Body of pancreas (tissue), 4 donors: ENCODE results near the gene TGM1.

Experiments
- CTCF ChIP-seq, 7 experiments: fragments of 450-650 bp in 4 of 7; fragments of 200-600 bp in 3 of 7; sonication (generic) in 3 of 7; IDR thresholded peaks; one replicate each; pipeline ENCODE4 v1.5.1; 2016 to 2019; ENCODE audit warnings: antibody characterized with exemption in 7 of 7
- POLR2A ChIP-seq, 3 donors: fragments of 450-650 bp; IDR thresholded peaks; one replicate each; pipeline ENCODE4 v1.6.1; 2016; ENCODE audit warnings: antibody characterized with exemption in 3 of 3, mild to moderate bottlenecking in 2 of 3

GRCh38 chr14:24283796-24284460 is 21.0 kb upstream of the TGM1 start:
- TF ChIP-seq POLR2A (IDR thresholded peaks at IDR 0.05) (no peak), CTCF (IDR thresholded peaks at IDR 0.05) (no peak)
